ENCODE results near the gene HDAC7.

HDAC7 gene

GRCh38 chr12:47773858-47774580 lies 45.7 kb downstream of the HDAC7 start:
- H3K4me3 ChIP-seq (ENCODE audit: low read length), result peak overlapping the region; percentile 77
- TF ChIP-seq ZNF274 (IDR thresholded peaks at IDR 0.05; ENCODE audit: low read depth, low read length), result no peak

GRCh38 chr12:47773062-47773857 lies 46.4 kb downstream of the HDAC7 start, which contains the start of gene SLC48A1:
Gene SLC48A1, plus strand, starts transcription at chr12:47773238. Its CDS starts 67 bp downstream, at chr12:47773305.
- H3K4me3 ChIP-seq (ENCODE audit: low read length), result peak within 1 kb of the TSS; percentile 77
- TF ChIP-seq ZNF274 (IDR thresholded peaks at IDR 0.05; ENCODE audit: low read depth, low read length), result no peak

GRCh38 chr12:47772738-47773061 lies 47.0 kb downstream of the HDAC7 start:
- TF ChIP-seq ZNF274 (IDR thresholded peaks at IDR 0.05; ENCODE audit: low read depth, low read length), result no peak
- peak overlapping the region; percentile 51; the same call in 1 of the 2 replicates for H3K4me3 ChIP-seq (ENCODE audit: low read length)

DNA sequence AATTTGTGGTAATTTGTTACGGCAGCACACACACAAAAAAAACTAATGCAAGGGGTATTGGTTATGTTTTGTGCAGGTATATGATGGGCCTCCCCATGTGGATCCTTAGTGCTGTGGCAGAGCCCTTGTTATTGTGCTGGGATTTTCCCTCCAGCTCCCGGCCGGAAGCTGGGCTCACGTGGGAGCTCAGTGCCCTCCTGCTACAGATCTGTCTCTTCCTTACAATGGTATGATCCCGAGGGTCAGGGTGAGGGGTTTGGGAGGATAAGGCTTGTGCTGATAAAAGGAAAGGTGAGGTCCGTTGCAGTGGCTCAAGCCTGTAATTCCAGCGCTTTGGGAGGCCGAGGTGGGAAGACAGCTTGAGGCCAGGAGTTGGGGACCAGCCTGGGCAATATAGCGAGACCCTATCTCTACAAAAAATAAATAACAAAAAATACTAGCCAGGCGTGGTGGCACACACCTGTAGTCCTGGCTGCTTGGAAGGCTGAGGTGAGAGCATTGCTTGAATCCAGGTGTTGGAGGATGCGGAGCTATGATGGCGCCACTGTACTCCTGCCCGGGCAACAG lies 47.5 kb downstream of the HDAC7 start:
- H3K4me3 ChIP-seq (ENCODE audit: low read length), result no peak overlapping the region
- no peak for TF ChIP-seq ZNF274 (IDR thresholded peaks at IDR 0.05; ENCODE audit: low read depth, low read length)

- no peak overlapping the region for H3K4me3 ChIP-seq (ENCODE audit: low read length)
- TF ChIP-seq ZNF274 (IDR thresholded peaks at IDR 0.05; ENCODE audit: low read depth, low read length), result no peak
Observed at GRCh38 chr12:47771304-47771703, 48.4 kb downstream of the HDAC7 start.

- H3K4me3 ChIP-seq (ENCODE audit: low read length), result no peak overlapping the region
- no peak for TF ChIP-seq ZNF274 (IDR thresholded peaks at IDR 0.05; ENCODE audit: low read depth, low read length)
Observed at GRCh38 chr12:47770086-47770726, 49.5 kb downstream of the HDAC7 start.

GRCh38 chr12:47769234-47770085 lies 50.2 kb downstream of the HDAC7 start:
- no peak for TF ChIP-seq ZNF274 (IDR thresholded peaks at IDR 0.05; ENCODE audit: low read depth, low read length)
- H3K4me3 ChIP-seq (ENCODE audit: low read length), result no peak overlapping the region

DNA sequence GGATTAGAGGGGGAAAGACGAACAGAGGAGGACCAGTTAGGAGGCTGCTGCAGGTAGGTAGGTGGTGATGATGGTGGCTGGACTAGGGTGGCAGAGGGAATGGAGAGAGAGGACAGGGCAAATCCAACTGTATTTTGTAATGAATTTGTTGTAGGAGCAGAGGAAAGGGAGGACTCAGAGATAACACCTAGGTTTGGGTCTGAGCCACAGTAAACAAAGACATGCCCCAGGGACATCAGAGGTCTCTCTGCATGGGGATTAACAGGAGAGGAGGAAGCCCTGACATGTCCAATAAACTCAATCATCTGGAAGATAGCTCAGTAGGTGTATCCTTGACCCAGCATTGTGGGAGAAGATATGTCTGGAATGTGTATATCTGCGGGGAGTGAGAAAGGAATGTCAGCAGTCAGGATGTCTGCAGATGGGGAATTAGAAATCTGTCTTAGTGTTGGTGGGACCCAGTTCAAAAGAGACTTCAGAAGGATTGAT lies 51.3 kb downstream of the HDAC7 start:
- no peak overlapping the region for H3K4me3 ChIP-seq (ENCODE audit: low read length)

DNA sequence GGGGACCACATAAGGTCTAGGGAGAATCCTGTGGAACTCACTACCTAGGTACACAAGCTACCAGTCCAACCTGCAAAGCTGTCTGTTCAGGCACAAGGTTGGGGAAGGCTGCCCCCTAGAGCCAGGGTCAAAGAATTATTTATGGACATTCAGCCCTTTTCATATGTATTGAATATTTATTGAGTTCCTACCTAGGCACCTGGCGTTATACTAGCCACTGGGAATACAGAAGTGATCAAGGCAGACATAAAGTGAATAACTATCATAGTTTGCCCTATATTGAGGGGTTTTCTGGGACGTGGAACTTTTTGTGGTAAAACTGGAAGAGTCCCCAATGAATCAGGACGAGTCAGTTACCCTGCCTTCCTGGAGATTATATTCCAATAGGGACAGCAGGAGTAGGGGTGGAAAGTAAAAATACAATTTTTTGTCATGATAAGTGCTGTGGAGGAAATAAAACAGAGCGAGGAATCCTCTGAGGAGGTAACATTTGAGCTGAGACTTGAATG lies 52.4 kb downstream of the HDAC7 start:
- no peak overlapping the region for H3K4me3 ChIP-seq (ENCODE audit: low read length)
- TF ChIP-seq ZNF274 (IDR thresholded peaks at IDR 0.05; ENCODE audit: low read depth, low read length), result no peak

More for the DNA sequence above, 51.3 kb downstream of the HDAC7 start:
- TF ChIP-seq ZNF274 (IDR thresholded peaks at IDR 0.05; ENCODE audit: low read depth, low read length), result no peak

- H3K4me3 ChIP-seq (ENCODE audit: low read length), result no peak overlapping the region
- no peak for TF ChIP-seq ZNF274 (IDR thresholded peaks at IDR 0.05; ENCODE audit: low read depth, low read length)
Observed at GRCh38 chr12:47766502-47767215, 53.0 kb downstream of the HDAC7 start.

- no peak overlapping the region for H3K4me3 ChIP-seq (ENCODE audit: low read length)
Observed at GRCh38 chr12:47763481-47764346, 56.0 kb downstream of the HDAC7 start.

More at GRCh38 chr12:47763481-47764346, 56.0 kb downstream of the HDAC7 start:
- no peak for TF ChIP-seq ZNF274 (IDR thresholded peaks at IDR 0.05; ENCODE audit: low read depth, low read length)

Measured in GM08714 (cell line).